Measurements from ENCODE around the gene MKNK1. TPM values are rescaled to one million over a fixed set of nuclear protein-coding genes. Genes with fewer than 3 reads are reported as not detected.
A peak's percentile ranks its signal among the peaks of the same experiment; 100 is the strongest.

The MKNK1 gene
- total RNA-seq, 1 experiment from 2014 or later: 12.0 TPM

DNA sequence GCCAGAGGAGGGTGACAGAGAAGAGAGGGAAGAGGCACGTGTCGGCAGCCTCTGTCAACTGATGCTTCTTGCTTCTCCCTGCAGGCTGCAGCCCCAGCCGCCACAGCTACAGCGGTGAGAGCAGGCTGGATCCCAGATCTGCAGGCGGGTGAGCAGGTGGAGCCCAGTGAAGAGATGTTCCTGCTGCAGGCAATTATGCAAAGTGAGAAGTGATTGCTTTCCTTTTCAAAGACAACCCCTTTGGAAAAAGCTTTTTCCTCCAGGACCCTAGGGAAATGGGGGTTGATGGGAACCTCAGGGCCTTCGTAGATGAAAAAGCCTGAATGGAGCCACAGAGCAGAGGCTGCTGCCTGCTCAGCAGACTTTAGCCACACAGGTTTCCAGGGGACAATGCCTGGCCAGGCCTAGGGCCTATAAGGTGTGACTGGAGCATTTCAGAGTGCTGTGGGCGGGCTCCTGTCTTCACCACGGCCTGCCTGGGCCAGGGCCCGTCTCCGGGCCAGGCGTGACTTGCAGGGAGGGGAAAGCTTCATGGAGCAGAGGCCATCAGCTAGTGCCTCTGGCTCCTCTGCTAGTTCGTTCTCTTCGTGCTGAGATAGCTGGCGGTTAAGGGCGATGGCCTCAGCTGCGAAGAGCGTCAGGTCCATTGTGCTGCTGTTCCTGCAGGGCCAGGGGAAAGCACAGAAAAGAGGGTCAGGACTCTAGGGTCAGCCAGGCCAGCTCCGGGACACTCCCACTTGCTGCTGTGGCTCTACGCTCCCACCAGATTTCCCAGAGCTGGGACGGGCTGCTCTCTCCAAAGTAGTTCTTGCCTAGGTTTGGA, 45.7 kb downstream of the MKNK1 start:
- DNase-seq (ENCODE audit: low read depth): no peak

DNA sequence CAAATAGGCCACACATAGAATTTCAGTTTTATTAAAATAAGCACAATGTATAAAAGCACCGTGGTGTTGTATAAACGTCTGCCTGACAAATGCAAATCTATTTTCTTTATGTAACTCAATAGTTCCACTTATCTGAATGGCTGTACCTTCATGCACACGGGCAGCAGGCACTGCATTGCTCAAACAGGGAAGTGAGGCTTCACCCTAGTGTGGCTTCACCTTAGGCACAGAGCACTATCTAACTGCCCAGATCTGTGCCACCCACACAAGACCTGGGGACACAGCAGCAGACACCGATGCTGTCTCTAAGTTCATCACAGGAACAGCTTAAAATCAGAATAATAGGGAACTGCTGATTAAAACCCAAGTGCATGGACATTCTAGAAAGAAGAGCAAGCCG, 46.7 kb downstream of the MKNK1 start:
- DNase-seq (ENCODE audit: low read depth): no peak

DNA sequence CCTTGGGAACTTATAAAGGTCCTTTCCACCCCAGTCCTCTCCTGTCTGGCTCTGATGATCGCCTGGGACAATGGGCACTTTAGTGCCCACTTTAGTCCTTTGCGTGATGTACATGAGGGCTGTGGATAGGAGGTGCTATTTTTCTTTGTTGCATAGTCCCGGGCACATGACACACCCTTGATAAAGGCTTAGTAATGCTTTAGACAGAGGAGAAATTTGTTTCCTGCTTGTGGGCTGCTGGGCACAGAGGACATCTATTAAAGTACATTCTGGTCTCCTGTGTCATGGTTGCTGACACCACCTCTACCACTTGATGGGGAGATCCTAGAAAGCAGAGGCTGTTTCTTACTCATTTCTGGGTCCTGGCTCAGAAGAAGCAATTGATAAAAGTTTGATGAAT, 47.2 kb downstream of the MKNK1 start:
- DNase-seq (ENCODE audit: low read depth): peak; percentile 77

DNA sequence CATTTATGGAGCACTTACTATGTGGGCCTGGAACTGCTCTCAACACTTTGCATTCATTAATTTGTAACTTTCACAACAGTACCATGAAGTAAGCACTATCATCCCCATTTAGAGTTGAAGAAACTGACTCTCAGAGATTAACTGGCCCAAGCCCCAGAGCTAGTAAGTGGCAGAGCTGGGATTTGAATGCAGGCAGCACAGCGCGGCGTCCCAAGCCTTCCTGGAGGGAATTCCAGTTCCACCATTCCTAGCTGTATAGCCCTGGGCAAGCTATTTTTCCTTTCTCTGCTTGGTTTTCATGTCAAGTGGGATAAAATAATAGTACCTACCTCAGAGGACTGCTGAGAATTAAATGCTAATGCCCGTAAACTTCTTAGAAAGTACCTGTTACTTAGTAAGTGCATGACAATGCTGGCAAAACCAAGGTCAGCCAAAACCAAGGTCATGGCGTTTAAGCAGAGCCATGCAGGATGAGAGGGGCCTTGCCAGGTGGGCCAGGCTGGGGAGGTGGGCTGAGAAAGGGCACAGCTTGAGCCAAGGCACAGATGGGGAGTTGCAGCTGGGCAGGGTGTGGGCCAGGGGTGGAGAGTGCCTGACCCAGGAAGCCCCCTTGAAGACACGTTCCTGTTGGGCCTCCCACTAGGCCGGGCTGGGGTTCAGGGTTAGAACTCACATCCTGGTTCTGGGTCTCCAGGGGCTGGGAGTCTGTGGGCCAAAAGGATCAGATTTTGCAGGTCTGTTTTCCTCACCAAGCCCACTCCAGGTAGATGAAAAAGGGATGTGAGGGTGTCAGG, 48.0 kb downstream of the MKNK1 start:
- DNase-seq (ENCODE audit: low read depth): no peak

DNA sequence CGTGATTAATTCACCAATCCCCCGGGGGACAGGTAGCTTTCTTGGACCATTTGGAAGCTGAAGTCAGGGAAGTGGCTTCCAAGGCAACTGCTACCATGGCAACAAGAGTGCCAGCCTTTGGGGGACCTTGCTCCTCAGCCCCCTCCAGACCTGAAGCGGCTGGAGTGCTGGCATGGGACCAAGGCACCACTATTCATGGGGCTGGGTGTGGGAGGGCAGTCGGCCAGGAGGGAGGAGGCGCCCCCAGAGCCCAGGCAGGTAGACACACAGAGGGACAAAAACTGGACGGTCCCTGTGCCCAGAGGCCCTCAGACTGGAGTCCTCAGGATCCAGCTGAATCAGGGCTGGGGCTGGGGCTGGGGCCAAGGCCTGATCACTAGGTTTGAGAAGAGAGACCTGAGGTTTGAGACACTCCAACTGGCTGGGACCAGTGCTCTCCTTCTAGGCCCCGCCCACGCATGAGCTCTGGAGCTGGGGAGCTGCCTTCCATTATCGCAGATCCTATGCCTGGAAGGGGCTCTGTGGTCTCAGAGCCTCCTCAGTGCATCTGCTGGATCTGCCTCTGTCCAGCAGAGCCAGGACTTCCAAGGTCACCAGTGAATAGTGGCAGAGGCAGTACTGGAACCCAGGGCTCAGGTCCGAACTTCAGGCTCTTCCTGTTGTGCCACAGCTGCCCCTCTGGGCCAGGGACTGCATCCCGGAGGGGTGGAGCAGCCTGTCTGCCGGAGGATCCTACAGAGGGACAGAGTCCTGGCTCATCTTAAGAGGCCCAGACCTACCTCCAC, 49.3 kb downstream of the MKNK1 start:
- no peak for DNase-seq (ENCODE audit: low read depth)

DNA sequence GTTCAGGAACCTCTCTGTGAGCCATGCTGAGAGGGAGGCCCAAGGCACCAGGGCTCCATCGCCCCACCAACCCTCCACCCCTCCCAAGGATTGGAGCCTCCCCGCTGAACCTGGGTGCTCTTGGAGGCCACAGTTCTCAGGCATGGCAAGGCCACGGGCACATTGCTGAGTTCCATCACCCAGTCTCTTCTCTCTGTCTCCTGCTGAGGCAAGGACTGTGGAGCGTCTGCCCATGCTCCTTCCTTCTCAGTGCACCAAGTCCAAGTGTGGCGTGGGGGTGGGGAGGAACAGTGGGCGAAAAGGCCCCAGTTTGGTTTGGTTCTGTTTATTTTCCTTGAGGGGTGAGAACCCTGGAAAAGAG, 49.9 kb downstream of the MKNK1 start:
- DNase-seq (ENCODE audit: low read depth): no peak

DNA sequence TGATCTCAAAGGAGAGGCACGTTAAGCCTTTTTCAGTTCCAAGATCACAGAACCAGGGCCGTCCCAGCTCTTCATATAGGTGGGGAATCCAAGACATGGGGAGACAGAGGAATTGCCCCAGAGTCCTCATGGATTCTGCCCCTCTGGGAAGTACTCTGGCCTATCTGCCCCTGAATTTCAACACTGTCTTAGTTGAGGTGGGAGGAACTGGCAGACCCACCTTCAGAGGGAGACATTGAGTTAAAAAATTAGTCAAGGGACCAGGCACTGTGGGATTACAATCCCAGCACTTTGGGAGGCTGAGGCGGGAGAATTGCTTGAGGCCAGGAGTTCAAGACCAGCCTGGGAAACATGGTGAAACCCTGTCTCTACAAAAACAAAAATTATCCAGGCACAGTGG, 50.6 kb downstream of the MKNK1 start:
- no peak for DNase-seq (ENCODE audit: low read depth)

DNA sequence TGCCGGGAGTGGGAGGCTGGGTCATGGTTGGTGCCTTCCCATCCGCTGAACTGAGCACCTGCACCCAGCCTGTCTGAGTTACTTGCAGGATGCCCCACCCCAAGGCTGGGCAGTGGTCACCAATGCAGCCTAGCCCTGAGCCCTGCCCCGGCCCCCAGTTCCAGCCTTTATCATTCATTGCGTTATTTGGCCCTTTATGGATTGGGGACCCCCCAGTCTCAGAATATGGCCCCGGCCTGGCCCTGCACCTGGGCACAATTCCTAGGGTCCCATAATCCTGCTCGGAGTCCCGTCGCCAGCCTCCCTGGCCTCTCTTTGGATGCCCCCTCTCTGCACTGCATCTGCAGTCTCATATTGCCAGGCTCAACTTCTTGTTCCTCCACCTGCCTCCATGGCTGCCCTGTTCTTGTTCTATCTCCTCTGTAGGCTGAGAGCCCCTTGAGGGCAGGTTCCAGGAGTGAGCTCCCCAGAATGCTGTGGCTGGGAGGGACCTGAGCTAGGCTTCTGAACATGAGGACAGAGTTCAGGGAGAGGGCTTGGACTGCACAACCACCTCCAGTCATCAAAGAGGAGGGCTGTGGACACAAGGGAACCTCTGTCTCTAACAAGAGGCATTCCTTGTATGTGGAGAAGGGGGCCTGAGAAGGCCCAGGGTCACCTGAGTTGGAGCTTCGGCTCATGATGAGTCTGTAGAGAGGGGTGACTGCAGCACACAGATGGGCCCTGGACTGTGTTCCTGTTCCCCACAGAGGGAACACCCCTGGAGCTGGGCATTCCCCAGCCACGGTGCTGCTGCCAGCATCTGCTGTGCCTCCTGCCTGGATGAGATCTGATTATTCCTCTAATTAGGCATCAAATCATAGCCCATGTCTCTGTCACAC, 51.5 kb downstream of the MKNK1 start:
- DNase-seq (ENCODE audit: low read depth): no peak

DNA sequence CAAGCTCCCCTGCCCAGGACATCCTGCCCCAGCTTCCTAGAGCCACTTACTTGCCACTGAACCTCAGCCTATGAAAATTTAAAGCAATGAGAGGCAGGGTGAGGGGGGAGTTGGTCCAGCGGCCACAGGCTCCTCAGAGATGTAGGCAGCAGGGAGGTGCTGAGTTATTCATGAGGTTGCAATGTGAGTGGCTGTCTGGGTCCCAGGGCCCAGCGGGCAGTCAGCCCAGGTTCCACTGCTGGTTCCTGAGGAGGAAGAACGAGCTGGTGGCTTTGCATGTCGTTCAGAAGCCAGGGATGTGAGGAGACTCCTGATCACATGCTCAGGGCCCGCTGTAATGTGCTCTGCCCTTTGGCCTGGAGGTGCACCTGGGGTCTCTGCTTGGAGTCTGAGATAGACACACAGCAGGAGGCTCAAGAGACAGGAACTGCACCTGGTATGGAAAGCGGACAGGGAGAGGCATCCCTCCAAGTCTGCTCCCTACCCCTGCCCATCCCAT, 52.4 kb downstream of the MKNK1 start, which contains the start of gene KNCN:
Gene KNCN, minus strand, starts transcription at position 51 of the 499 bp plus-strand sequence. CDS start 432 bp downstream, outside the sequence.
- DNase-seq (ENCODE audit: low read depth): no peak

DNA sequence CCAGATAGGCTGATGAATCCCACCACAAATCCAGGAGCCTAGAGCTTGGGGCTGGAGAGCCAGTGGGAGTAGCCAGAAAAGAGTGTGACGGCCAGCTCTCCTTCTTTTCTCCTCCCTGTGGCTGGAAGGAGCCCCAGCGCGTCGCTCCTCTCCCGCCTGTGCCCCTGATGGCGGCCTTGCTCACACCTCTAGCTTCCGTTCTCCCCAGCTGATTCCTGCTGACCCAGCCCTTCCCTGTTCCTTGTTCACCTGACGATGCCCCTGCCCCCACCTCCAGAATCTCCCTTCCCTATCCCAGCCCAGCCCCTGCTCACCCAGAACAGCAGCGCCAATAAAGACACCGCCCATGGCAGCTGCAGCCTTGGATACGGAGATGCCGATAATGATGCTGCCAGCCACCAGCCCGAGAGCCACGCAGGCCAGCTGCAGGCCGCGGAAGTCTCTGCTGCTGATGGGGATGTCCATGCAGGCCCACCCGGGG, 53.3 kb downstream of the MKNK1 start:
- DNase-seq (ENCODE audit: low read depth): no peak

DNA sequence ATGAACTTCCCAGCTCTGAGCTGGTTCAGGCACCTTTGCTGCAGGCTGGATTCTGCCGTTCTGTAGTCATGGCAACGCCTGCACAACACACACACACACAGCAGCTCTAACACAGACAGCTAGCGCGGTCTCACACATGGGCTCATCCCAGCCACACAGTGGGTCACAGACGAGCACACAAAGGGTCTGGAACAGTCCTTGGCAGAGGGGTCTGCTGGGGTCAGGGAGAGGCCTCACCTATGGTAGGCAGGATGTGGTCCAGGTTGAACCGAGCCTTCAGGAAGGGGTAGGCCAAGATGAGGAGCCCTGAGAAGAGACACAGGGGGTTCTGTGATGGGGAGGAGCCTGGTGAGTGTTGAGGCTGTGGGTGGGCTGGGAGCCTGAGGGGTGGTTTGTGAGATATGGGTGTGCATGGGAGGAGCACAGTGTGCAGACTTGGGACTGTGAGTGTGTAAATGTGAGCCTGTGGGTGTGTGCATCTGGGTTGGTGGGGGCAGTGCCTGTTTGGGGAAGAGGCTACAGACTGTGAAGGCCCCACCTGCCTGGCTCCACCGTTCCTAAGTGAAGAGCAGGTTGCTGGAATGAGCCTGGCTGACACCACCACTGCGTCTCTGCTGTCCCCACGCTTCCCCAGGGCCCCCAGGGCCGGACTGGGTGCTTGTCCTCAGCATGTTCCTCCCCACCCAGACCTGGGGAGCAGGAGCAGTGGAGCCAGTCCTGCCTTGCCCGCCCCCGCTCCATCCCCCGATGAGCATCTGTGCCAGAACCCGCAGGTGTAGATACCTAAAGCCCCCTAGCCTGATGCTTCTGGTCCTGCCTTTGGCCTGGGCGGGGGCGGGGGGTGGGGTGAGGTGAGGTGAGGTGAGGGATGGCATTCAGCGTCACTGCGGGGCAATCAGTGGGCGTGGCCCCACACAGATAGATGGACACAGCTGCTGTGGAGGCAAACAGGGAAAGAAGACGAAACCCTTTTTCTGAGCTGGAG, 54.1 kb downstream of the MKNK1 start:
- peak; percentile 76 for DNase-seq (ENCODE audit: low read depth)

DNA sequence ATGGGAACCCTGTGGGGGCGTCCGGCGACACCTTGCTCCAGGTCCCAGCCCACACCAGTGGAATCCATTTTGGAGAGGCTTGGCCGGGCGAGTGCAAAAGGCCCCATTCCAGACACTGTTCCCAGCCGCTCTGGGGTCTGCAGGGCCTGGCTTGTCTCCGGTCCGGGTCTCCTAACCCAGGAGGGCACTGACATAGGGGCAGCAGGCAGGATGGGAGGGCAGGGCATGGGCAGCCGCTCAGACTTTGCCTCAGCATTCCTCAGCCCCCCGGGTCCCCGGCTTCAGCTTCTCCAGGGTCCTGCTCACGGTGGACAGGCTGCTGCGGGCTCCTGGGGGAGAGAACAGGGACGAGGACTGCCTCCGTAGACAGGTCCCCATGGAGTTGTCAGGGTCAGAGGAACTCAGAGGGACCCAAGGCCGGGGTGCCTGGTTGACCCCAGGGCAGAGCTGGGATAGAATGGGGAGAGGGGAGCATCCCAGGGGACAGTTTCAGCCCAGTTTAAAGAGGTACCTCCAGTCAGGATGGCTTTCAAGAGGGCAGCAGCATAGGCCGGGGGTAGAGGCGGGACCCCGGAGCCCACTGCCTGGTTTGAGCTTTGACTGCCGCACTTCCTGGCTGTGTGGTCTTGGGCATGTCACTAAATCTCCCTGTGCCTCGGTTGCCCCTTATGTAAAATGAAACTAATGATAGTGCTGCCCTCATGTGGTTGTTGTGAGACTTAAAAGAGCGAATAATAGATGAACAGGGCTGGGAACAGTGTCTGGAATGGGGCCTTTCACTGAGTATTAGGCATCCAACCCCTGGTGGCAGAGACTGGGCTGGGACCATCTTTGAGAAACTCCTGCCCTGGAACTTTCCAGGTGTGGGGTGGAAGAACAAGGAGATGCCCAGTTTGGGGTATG, 56.3 kb downstream of the MKNK1 start:
- DNase-seq (ENCODE audit: low read depth): peak; percentile 67

DNA sequence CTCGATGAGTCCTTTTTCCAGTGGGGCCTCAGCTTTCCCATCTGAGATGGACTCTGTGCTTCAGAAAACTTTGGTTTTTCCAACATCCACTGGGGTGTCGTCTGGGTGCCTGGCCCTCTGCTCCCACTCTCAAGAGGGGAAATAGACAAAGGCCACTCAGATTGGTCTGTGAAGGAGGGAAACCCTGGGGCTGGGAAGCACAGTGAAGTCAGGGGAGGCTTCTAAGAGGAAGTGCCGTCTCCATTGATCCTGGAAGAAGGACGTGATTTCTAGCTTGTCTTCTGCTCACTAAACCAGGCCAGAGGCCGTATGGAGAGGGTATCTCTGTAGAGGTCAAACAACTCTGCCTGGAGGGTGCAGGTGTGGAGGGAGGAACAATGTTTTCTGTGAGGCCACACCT, 57.9 kb downstream of the MKNK1 start:
- no peak for DNase-seq (ENCODE audit: low read depth)

DNA sequence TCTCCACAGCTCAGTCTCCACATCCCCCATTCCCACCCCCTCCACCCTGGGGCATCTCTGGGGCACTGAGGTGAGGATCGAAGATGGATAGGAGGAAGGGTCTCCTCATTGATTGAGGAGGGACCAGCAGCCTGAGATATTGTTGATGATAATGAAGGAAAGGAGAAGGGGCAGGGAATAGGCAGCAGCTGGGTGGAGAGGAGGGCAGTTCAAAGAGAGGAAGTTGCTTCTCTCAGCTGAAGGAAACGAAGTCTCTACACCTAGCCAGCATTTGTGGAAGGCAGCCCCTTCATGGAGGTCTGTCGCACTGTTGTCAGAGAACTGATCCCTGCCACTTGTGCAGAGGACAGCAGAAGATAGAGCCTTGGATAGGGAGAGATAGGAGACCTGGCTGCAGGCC, 58.3 kb downstream of the MKNK1 start:
- DNase-seq (ENCODE audit: low read depth): no peak

DNA sequence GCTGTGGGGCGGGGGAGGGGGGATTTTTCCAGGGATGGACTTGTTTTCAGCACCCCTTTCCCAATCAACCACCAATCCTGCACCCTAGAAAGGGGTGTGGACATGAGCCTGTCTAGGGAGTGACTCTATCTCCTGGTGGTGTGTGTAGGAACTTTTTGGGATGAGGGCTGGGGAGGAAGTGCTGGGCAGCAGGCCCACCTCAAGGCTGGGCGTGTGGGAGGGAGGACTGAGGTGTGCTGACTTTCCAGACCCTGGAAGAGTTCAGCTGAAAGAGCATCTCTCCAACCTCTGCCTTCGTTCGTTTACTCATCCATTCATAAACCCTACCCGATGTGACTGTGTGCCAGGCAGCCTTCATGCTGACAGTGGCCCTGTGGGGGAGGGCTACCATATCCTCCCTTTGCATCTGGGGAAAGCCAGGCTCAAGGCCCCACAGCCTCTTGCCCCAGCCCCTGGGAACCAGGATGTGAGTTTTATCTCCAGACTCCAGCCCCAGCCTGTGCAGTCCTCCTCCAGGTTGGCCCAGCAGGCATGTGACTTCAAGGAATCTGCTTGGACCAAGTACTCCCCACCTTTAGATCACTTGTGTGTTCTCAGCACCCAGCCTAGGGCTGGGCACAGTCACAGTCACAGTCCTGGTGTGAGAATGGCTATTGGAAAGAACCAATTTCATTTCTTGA, 59.4 kb downstream of the MKNK1 start:
- no peak for DNase-seq (ENCODE audit: low read depth)

DNA sequence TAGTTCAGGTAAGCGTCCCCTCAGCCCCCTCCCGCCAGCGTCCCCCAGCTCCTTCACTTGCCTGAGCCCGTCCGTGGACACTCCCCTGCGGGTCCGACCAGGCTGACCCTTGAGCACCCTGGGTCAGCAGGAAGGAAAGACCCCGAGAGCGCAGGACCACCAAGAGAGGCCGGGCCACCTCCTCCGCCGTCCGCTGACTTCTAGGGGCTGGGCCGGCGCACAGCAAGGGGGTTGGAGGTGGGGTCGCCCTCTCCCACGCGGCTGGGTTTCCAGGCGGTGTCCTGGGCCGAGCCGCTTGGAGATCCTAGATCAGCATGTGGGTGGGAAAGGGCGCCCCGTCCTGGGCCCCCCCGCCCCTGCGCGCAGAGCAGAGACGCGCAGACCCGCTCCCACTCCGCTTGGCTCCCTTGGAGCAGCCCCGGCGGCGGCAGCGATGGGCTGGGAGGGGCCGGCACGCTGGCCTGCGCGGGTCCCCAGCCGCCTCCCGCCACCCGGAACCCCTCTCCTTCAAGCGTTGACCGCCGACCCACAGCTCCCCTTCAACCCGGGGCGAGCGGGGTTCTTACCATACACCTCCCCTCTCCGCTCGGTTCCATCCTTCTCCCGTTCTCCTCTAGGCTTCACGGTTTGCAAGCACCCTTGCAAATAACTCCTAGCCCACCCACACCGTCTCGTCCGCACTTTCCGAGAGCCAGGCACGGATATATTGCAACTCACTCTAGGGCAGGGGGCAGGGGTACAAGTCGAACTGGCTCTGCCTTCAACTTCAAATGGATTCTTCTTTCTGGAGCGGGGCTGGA, 60.1 kb downstream of the MKNK1 start:
- DNase-seq (ENCODE audit: low read depth): no peak

DNA sequence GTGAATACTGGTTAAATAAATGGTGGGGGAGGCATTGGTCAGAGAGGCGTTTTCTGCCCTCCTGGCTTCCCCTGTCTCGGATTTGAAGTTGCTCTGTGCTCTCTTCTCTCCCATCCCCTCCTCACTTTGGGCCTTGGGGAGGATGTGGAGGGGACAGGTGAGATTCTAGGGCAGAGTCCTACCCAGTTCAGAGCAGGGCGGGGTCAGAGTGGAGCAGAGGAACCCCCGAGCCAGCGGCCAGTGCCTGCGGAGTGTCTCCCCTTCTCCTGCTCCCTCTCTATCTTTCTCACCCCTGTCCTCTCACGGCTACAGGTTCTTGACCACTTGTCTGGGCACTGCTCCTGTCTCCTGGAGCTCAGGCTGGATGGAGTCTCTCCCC, 60.7 kb downstream of the MKNK1 start:
- DNase-seq (ENCODE audit: low read depth): no peak

Data from M059J (cell line).